Caco-2 (cell line): ENCODE data around the gene NTF3. TPM values are rescaled to one million over a fixed set of nuclear protein-coding genes. Genes with fewer than 3 reads are reported as not detected.

ENCODE experiments used
- BruUV-seq: library from RNA; stranded (reverse); fragments of 400-500 nt; replicated peaks from 2 replicates; lab custom pipeline; 2021; lab: Mats Ljungman, UMichigan
- CTCF ChIA-PET: fragments of 300-600 bp; sonication (Branson Sonifier 250); formaldehyde crosslinking; loops from one replicate; lab custom pipeline; 2022; ENCODE audit warnings: antibody characterized with exemption; lab: Charles Lee
- POLR2A ChIA-PET: fragments of 300-600 bp; sonication (Branson Sonifier 250); formaldehyde crosslinking; loops from one replicate; lab custom pipeline; 2022; ENCODE audit warnings: antibody characterized with exemption; lab: Charles Lee
- DNase-seq, 2 experiments: peaks; one replicate each; pipeline versions ENCODE4 v3.0.0 to v3.0.0-alpha.2; 2020 to 2022
- H3K27me3 ChIP-seq: replicated peaks from 2 replicates; pipeline ENCODE4 v1.6.0; 2011; ENCODE audit warnings: low read length; ENCODE audit not compliant: control insufficient read depth, insufficient read depth
- H3K36me3 ChIP-seq: 2 replicates; pipeline ENCODE4 v1.5.1; 2011; ENCODE audit warnings: low read length; ENCODE audit not compliant: control insufficient read depth, insufficient read depth
- H3K4me1 ChIP-seq: fragments of 250-450 bp; sonication (Bioruptor Pico); 2 replicates; pipeline ENCODE4 v1.5.1; 2020; ENCODE audit warnings: mild to moderate bottlenecking
- H3K4me3 ChIP-seq: 2 replicates; pipeline ENCODE4 v1.5.1; 2011; ENCODE audit warnings: low read depth, mild to moderate bottlenecking, control low read depth, low read length
- H3K9me3 ChIP-seq: fragments of 250-450 bp; sonication (Bioruptor Pico); 2 replicates; pipeline ENCODE4 v1.5.1; 2020; ENCODE audit warnings: mild to moderate bottlenecking, moderate library complexity
- H3K27ac Mint-ChIP-seq: one replicate; pipeline ENCODE4 v1.8.0; 2022; ENCODE audit warnings: mixed read lengths; ENCODE audit not compliant: unreplicated experiment
- H3K27me3 Mint-ChIP-seq: one replicate; pipeline ENCODE4 v1.8.0; 2022; ENCODE audit warnings: mixed read lengths; ENCODE audit not compliant: insufficient read depth, unreplicated experiment
- H3K36me3 Mint-ChIP-seq: one replicate; pipeline ENCODE4 v1.8.0; 2022; ENCODE audit warnings: mild to moderate bottlenecking, mixed read lengths; ENCODE audit not compliant: insufficient read depth, unreplicated experiment
- H3K4me1 Mint-ChIP-seq: one replicate; pipeline ENCODE4 v1.8.0; 2022; ENCODE audit warnings: low read depth, mixed read lengths; ENCODE audit not compliant: unreplicated experiment
- H3K4me3 Mint-ChIP-seq: one replicate; pipeline ENCODE4 v1.8.0; 2022; ENCODE audit warnings: mild to moderate bottlenecking, moderate library complexity, mixed read lengths; ENCODE audit not compliant: unreplicated experiment
- H3K9me3 Mint-ChIP-seq: one replicate; pipeline ENCODE4 v1.8.0; 2022; ENCODE audit warnings: mixed read lengths; ENCODE audit not compliant: unreplicated experiment
- CTCF ChIP-seq, 2 experiments: fragments of 200-600 bp in 1 of 2; IDR thresholded peaks; 1 replicate in 1 of 2; 2 replicates in 1 of 2; pipeline versions ENCODE4 v1.5.1 to v1.8.0; 2011 to 2022; ENCODE audit warnings: antibody characterized with exemption in 1 of 2, control low read depth in 1 of 2, inconsistent platforms in 1 of 2, low read depth in 1 of 2, low read length in 1 of 2, mild to moderate bottlenecking in 1 of 2, moderate library complexity in 1 of 2; ENCODE audit not compliant: insufficient read depth in 1 of 2, severe bottlenecking in 1 of 2, unreplicated experiment in 1 of 2
- intact Hi-C: fragments of 100-400 bp; cut with micrococcal nuclease; formaldehyde crosslinking; loops from one replicate; pipeline ENCODE4 v1.10.0; 2022; ENCODE audit not compliant: unreplicated experiment
- total RNA-seq: library from RNA; stranded (reverse); gene quantifications from 2 replicates; pipeline ENCODE4 v1.2.3, GENCODE V29; 2022

NTF3 gene
- total RNA-seq, 1 experiment from 2014 or later: 5.3 TPM

GRCh38 chr12:5433845-5434646 lies 2.1 kb downstream of the NTF3 start:
- no peaks in the 10 kb centered on the region for H3K9me3 ChIP-seq
- no peaks in the 10 kb centered on the region for H3K36me3 Mint-ChIP-seq
- intact Hi-C loops: loop anchor here (5.0 kb wide), 1 partner anchor 603 kb away; no protein-coding TSS in a partner anchor
- H3K27me3 ChIP-seq: no peaks in the 10 kb centered on the region
- no TSS peak for BruUV-seq
- no peak for DNase-seq
- TF ChIP-seq CTCF (IDR thresholded peaks at IDR 0.05; ENCODE audit: insufficient read depth in 1 of 2, low read depth in 1 of 2, low read length in 1 of 2, severe bottlenecking in 1 of 2, unreplicated experiment in 1 of 2): no peak
- no peaks in the 10 kb centered on the region for H3K27me3 Mint-ChIP-seq
- H3K27ac Mint-ChIP-seq: no peak overlapping the region
- H3K4me3 Mint-ChIP-seq: no peak overlapping the region
- H3K4me1 Mint-ChIP-seq: peaks cover 11% of the 10 kb centered on the region
- H3K4me3 ChIP-seq: peak overlapping the region; percentile 62
- H3K9me3 Mint-ChIP-seq: no peaks in the 10 kb centered on the region
- H3K4me1 ChIP-seq: peaks cover 7% of the 10 kb centered on the region
- H3K36me3 ChIP-seq: no peaks in the 10 kb centered on the region
- ChIA-PET POLR2A (no interaction called here), CTCF (interaction anchor here (2.5 kb wide), 1 partner anchor 233 kb away, joined by 9 read pairs; no protein-coding TSS in a partner anchor)

GRCh38 chr12:5434647-5435560 lies 3.0 kb downstream of the NTF3 start:
- Mint-ChIP-seq H3K4me3 (no peak overlapping the region), H3K27me3 (no peaks in the 10 kb centered on the region), H3K4me1 (peaks cover 3% of the 10 kb centered on the region), H3K9me3 (no peaks in the 10 kb centered on the region), H3K27ac (no peak overlapping the region), H3K36me3 (no peaks in the 10 kb centered on the region)
- no TSS peak for BruUV-seq
- H3K27me3 ChIP-seq: no peaks in the 10 kb centered on the region
- no peak for DNase-seq
- H3K4me1 ChIP-seq: peaks cover 7% of the 10 kb centered on the region
- H3K4me3 ChIP-seq: no peak overlapping the region
- intact Hi-C loops: loop anchor here (5.0 kb wide), 1 partner anchor 602 kb away; no protein-coding TSS in a partner anchor
- H3K36me3 ChIP-seq: no peaks in the 10 kb centered on the region
- no peak for TF ChIP-seq CTCF (IDR thresholded peaks at IDR 0.05; ENCODE audit: insufficient read depth in 1 of 2, low read depth in 1 of 2, low read length in 1 of 2, severe bottlenecking in 1 of 2, unreplicated experiment in 1 of 2)
- H3K9me3 ChIP-seq: no peaks in the 10 kb centered on the region
- ChIA-PET POLR2A (no interaction called here), CTCF (interaction anchor here (2.5 kb wide), 1 partner anchor 234 kb away, joined by 9 read pairs; no protein-coding TSS in a partner anchor)

GRCh38 chr12:5437182-5437583 lies 5.3 kb downstream of the NTF3 start:
- H3K9me3 Mint-ChIP-seq: no peaks in the 10 kb centered on the region
- no peak for DNase-seq
- H3K36me3 ChIP-seq: no peaks in the 10 kb centered on the region
- peaks cover 6% of the 10 kb centered on the region for H3K4me1 Mint-ChIP-seq
- no peaks in the 10 kb centered on the region for H3K9me3 ChIP-seq
- H3K27ac Mint-ChIP-seq: no peak overlapping the region
- POLR2A ChIA-PET: no interaction called here
- CTCF ChIA-PET: interaction anchor here (1.2 kb wide), 1 partner anchor 9 kb away, joined by 5 read pairs; no protein-coding TSS in a partner anchor
- no peaks in the 10 kb centered on the region for H3K27me3 ChIP-seq
- BruUV-seq: no TSS peak
- intact Hi-C loops: no loop called here
- no peaks in the 10 kb centered on the region for H3K27me3 Mint-ChIP-seq
- TF ChIP-seq CTCF (IDR thresholded peaks at IDR 0.05; ENCODE audit: insufficient read depth in 1 of 2, low read depth in 1 of 2, low read length in 1 of 2, severe bottlenecking in 1 of 2, unreplicated experiment in 1 of 2): no peak
- no peaks in the 10 kb centered on the region for H3K36me3 Mint-ChIP-seq
- peaks cover 7% of the 10 kb centered on the region for H3K4me1 ChIP-seq
- H3K4me3 Mint-ChIP-seq: no peak overlapping the region
- no peak overlapping the region for H3K4me3 ChIP-seq
